ENCODE measurements around the gene LYZL6. TPM values are rescaled to one million over a fixed set of nuclear protein-coding genes. Genes with fewer than 3 reads are reported as not detected.

The LYZL6 gene, protein sequence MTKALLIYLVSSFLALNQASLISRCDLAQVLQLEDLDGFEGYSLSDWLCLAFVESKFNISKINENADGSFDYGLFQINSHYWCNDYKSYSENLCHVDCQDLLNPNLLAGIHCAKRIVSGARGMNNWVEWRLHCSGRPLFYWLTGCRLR
- total RNA-seq, result not detected

GRCh38 chr17:35943537-35943936, at the start of gene LYZL6:
Gene LYZL6 (minus strand): TSS chr17:35943713. CDS start chr17:35939356, 4,357 bp downstream.
- TF ChIP-seq POLR2A (IDR thresholded peaks at IDR 0.05) (no peak), CTCF (IDR thresholded peaks at IDR 0.05) (no peak)
- H3K27ac ChIP-seq, result no peak within 1 kb of the TSS
- intact Hi-C loops (cut with DNase I), result no loop called here
- H3K9me3 ChIP-seq, result no peaks in the 10 kb centered on the region
- no peak for DNase-seq
- no peaks in the 10 kb centered on the region for H3K27me3 ChIP-seq
- 73 to 100% methylated on average over 2 of the region's 2 CpGs for WGBS, 2 donors
- H3K4me3 ChIP-seq (replicated peaks in 1 of 3), result no peak within 1 kb of the TSS
- no peaks in the 10 kb centered on the region for H3K4me1 ChIP-seq
- H3K36me3 ChIP-seq, result no peaks in the 10 kb centered on the region

DNA sequence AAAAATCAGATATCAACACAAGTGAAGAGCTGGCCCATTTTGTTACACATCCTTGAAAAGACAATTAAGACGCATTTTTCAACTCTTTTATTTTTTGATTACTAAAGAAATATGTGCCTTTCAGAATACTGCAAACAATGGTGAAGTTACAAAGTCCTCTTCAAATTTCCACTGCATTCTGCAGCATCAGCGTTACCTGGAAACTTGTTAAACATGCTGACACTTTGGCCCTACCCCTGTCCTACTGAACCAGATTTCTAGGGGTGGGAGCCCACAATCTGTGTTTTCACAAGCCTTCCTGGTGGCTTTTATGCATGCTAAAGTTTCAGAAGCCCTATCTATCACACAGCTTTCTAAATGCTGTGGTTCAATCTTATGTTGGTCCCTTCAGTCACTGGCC, 47.6 kb upstream of the LYZL6 start:
- H3K27me3 ChIP-seq, result no peaks in the 10 kb centered on the region
- TF ChIP-seq POLR2A (IDR thresholded peaks at IDR 0.05), result no peak
- TF ChIP-seq CTCF (IDR thresholded peaks at IDR 0.05), result no peak
- DNase-seq, result no peak
- H3K36me3 ChIP-seq, result no peaks in the 10 kb centered on the region
- H3K27ac ChIP-seq, result no peak overlapping the region
- intact Hi-C loops (cut with DNase I), result no loop called here
- H3K4me3 ChIP-seq (replicated peaks in 1 of 3), result no peak overlapping the region
- 81 to 82% methylated on average over 2 of the region's 2 CpGs for WGBS, 2 donors
- no peaks in the 10 kb centered on the region for H3K9me3 ChIP-seq
- H3K4me1 ChIP-seq, result no peaks in the 10 kb centered on the region

DNA sequence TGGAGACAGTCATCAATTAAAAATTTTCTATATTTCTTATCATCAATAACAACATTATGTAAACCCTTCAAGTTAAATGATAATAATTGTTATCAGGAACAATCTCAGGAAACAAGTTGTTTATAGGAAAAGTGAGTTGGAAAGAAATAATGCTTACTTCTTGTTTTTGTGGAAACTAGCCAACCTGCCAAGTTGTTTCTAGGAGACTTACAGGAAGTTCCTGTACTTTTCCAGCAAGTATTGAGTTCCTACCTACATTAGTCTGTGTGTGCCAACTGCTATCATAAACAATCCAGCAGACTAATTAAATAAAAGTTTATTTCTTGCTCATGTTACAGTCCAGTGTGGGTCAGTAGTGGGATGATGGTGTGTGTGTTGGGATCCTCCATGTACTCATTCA, 44.7 kb upstream of the LYZL6 start:
- Histone ChIP-seq H3K9me3 (no peaks in the 10 kb centered on the region), H3K27ac (no peak overlapping the region), H3K27me3 (no peaks in the 10 kb centered on the region), H3K4me3 (replicated peaks in 1 of 3) (no peak overlapping the region), H3K4me1 (no peaks in the 10 kb centered on the region), H3K36me3 (no peaks in the 10 kb centered on the region)
- no peak for DNase-seq
- intact Hi-C loops (cut with DNase I), result no loop called here
- TF ChIP-seq POLR2A (IDR thresholded peaks at IDR 0.05) (no peak), CTCF (IDR thresholded peaks at IDR 0.05) (no peak)

DNA sequence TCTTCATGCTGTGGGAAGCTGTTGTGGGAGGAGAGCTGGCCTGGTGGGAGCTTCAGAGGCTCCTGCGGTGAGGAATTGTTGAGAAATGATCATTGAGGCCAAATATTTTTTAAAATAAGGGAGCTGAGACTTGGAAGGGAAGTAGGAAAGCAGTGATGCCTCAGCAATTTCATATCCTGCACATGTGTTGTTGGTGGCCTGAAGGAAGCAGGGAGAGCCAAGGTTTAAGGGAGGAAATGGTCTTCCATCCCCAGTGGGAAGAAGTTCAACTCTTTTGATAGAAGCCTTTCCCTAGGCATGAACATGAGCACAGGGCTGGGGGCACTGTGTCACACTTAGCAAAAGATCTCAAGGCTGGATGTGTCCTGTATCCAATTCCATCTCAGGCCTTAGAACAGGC, 43.1 kb upstream of the LYZL6 start, which contains the start of gene CCL14:
TSS of gene CCL14 (minus strand) at position 87 of the 400 bp plus-strand sequence. CDS start at position 7, 80 bp downstream.
- intact Hi-C loops (cut with DNase I), result no loop called here
- TF ChIP-seq POLR2A (IDR thresholded peaks at IDR 0.05), result no peak
- no peak for TF ChIP-seq CTCF (IDR thresholded peaks at IDR 0.05)
- 54 to 59% methylated on average over 1 of the region's 1 CpG for WGBS, 2 donors
- no peaks in the 10 kb centered on the region for H3K27me3 ChIP-seq
- H3K4me3 ChIP-seq (replicated peaks in 1 of 3), result peak within 1 kb of the TSS in 1 of 3 donors; percentile 9
- H3K27ac ChIP-seq, result peak within 1 kb of the TSS in 2 of 3 donors; percentile 23 to 24
- H3K4me1 ChIP-seq, result no peaks in the 10 kb centered on the region
- H3K9me3 ChIP-seq, result no peaks in the 10 kb centered on the region
- no peak for DNase-seq
- H3K36me3 ChIP-seq, result no peaks in the 10 kb centered on the region

DNA sequence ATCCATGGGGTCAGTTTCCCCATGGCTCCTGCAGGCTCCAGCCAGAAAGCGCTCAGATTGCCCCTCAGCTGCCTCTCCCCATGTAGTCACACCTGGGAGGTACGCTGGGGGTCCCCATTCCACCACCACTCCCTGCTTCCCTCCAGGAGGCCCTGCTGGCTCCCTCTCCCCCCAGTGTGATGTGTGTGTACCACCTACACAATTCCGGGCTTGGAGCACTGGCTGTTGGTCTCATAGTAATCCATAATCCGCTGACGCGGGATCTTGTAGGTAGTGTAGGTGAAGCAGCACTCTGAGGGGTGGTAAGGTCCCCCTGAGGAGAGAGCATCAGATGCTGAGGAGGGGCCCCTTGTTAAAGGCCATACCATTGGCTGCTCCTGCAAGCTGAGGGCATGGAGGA, 40.6 kb upstream of the LYZL6 start:
- TF ChIP-seq CTCF (IDR thresholded peaks at IDR 0.05) (no peak), POLR2A (IDR thresholded peaks at IDR 0.05) (no peak)
- no peaks in the 10 kb centered on the region for H3K4me1 ChIP-seq
- H3K27ac ChIP-seq, result no peak overlapping the region

More for the DNA sequence above, 40.6 kb upstream of the LYZL6 start:
- intact Hi-C loops (cut with DNase I), result no loop called here
- Histone ChIP-seq H3K9me3 (no peaks in the 10 kb centered on the region), H3K36me3 (no peaks in the 10 kb centered on the region), H3K4me3 (replicated peaks in 1 of 3) (no peak overlapping the region), H3K27me3 (no peaks in the 10 kb centered on the region)
- 97% methylated on average over 6 of the region's 6 CpGs for WGBS, 2 donors
- DNase-seq, result no peak

Data from thyroid gland (tissue), 4 donors.